ENCODE measurements around the gene LPP. TPM values are rescaled to one million over a fixed set of nuclear protein-coding genes. Genes with fewer than 3 reads are reported as not detected.

The LPP gene
- polyA plus RNA-seq, 1 donor (not counting 4 experiments of a cell fraction or from before 2014, with no cell fraction given) = 16.0 TPM

DNA sequence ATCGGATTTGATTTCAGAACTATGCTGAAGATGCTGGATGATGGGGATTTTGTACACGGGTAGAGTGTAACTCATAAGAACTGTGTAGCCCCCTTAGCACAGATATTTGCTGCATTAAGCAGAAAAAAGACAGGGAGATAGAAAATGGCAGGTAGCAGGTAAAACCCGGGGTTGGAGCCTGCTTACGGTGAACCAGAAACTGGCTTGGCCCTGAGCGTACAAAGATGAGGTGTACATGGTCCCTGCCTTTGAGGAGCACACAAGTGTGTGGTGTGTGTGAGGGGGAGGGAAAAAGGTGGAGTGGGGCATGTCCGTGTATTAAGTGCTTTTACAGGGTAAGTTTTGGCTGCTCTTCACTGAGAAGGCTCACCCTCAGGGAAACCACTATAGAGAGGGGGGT, 3.5 kb downstream of the LPP start:
- no peaks in the 10 kb centered on the region for H3K9me3 ChIP-seq (ENCODE audit: control insufficient read depth, low read depth, low read length)
- no peaks in the 10 kb centered on the region for H3K36me3 ChIP-seq (ENCODE audit: control insufficient read depth in 2 of 2, extremely low read depth in 1 of 2, insufficient read depth in 2 of 2, low read length in 2 of 2)
- TF ChIP-seq, protein P1, sequence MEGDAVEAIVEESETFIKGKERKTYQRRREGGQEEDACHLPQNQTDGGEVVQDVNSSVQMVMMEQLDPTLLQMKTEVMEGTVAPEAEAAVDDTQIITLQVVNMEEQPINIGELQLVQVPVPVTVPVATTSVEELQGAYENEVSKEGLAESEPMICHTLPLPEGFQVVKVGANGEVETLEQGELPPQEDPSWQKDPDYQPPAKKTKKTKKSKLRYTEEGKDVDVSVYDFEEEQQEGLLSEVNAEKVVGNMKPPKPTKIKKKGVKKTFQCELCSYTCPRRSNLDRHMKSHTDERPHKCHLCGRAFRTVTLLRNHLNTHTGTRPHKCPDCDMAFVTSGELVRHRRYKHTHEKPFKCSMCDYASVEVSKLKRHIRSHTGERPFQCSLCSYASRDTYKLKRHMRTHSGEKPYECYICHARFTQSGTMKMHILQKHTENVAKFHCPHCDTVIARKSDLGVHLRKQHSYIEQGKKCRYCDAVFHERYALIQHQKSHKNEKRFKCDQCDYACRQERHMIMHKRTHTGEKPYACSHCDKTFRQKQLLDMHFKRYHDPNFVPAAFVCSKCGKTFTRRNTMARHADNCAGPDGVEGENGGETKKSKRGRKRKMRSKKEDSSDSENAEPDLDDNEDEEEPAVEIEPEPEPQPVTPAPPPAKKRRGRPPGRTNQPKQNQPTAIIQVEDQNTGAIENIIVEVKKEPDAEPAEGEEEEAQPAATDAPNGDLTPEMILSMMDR (optimal IDR thresholded peaks at IDR 0.05 in 1 of 3, IDR thresholded peaks at IDR 0.05 in 1 of 3, conservative IDR thresholded peaks at IDR 0.05 in 1 of 3; ENCODE audit: extremely low read depth in 1 of 3, insufficient read depth in 2 of 3, low read length in 3 of 3) = no peak
- TF ChIP-seq EZH2 (IDR thresholded peaks at IDR 0.05; ENCODE audit: low read length) = no peak
- H3K27ac ChIP-seq (ENCODE audit: control insufficient read depth, insufficient read depth, low read length) = no peak overlapping the region
- FAIRE-seq = no peak
- H4K20me1 ChIP-seq (ENCODE audit: control insufficient read depth, extremely low read depth, insufficient read depth, low read length) = no peaks in the 10 kb centered on the region
- dilution Hi-C loops (cut with MboI; ENCODE audit: extremely low pct_ligation_motif_present, low sequenced_read_pairs) = no loop called here
- no peak overlapping the region for H3K4me2 ChIP-seq (ENCODE audit: control insufficient read depth, extremely low read depth, insufficient read depth, low read depth, low read length)
- DNase-seq (ENCODE audit: low read depth, low spot score) = no peak
- H3K9me1 ChIP-seq (ENCODE audit: control insufficient read depth, extremely low read depth, insufficient read depth, low read length) = no peaks in the 10 kb centered on the region
- no peak overlapping the region for H3K9ac ChIP-seq (ENCODE audit: control insufficient read depth, extremely low read depth, insufficient read depth, low read length)
- H3K27me3 ChIP-seq (ENCODE audit: control insufficient read depth, extremely low read depth, insufficient read depth, low read length) = no peaks in the 10 kb centered on the region
- no peak overlapping the region for H2AFZ ChIP-seq (ENCODE audit: control insufficient read depth, low read length)
- peaks cover 71% of the 10 kb centered on the region for H3K79me2 ChIP-seq (ENCODE audit: control insufficient read depth, insufficient read depth, low read length)
- no peak overlapping the region for H3K4me3 ChIP-seq (ENCODE audit: control insufficient read depth in 2 of 3, extremely low read depth in 1 of 3, insufficient read depth in 2 of 3, low read depth in 1 of 3, low read length in 3 of 3)
- H3K4me1 ChIP-seq (ENCODE audit: control insufficient read depth, extremely low read depth, insufficient read depth, low read length) = peaks cover 17% of the 10 kb centered on the region

DNA sequence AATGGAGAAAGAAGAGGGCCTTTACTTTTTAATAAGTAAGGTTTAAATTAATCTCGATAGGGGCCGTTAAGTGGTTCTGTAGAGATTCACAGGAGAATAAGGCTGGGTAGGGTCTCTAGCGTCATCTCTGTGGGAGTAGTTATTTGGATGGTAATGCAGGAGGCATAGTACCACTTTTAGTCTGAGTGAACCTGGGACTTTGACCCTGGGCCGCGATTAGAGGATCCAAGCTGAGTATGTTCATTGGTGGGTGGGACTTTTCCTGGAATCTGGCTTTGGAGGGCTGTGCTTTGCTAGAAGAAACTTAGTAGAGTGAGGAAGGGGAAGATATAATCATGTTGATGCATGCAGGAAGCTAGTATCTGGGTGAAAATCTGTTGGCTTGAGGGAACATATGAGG, 4.0 kb downstream of the LPP start:
- H3K9me3 ChIP-seq (ENCODE audit: control insufficient read depth, low read depth, low read length) = no peaks in the 10 kb centered on the region
- FAIRE-seq (no peak), DNase-seq (ENCODE audit: low read depth, low spot score) (no peak)
- TF ChIP-seq, protein P1 (optimal IDR thresholded peaks at IDR 0.05 in 1 of 3, IDR thresholded peaks at IDR 0.05 in 1 of 3, conservative IDR thresholded peaks at IDR 0.05 in 1 of 3; ENCODE audit: extremely low read depth in 1 of 3, insufficient read depth in 2 of 3, low read length in 3 of 3) = no peak
- no peak for TF ChIP-seq EZH2 (IDR thresholded peaks at IDR 0.05; ENCODE audit: low read length)
- H4K20me1 ChIP-seq (ENCODE audit: control insufficient read depth, extremely low read depth, insufficient read depth, low read length) = no peaks in the 10 kb centered on the region
- no peak overlapping the region for H3K4me3 ChIP-seq (ENCODE audit: control insufficient read depth in 2 of 3, extremely low read depth in 1 of 3, insufficient read depth in 2 of 3, low read depth in 1 of 3, low read length in 3 of 3)
- H3K9ac ChIP-seq (ENCODE audit: control insufficient read depth, extremely low read depth, insufficient read depth, low read length) = no peak overlapping the region
- no peaks in the 10 kb centered on the region for H3K27me3 ChIP-seq (ENCODE audit: control insufficient read depth, extremely low read depth, insufficient read depth, low read length)
- H2AFZ ChIP-seq (ENCODE audit: control insufficient read depth, low read length) = no peak overlapping the region
- no peak overlapping the region for H3K27ac ChIP-seq (ENCODE audit: control insufficient read depth, insufficient read depth, low read length)
- no peaks in the 10 kb centered on the region for H3K36me3 ChIP-seq (ENCODE audit: control insufficient read depth in 2 of 2, extremely low read depth in 1 of 2, insufficient read depth in 2 of 2, low read length in 2 of 2)
- peaks cover 12% of the 10 kb centered on the region for H3K4me1 ChIP-seq (ENCODE audit: control insufficient read depth, extremely low read depth, insufficient read depth, low read length)
- H3K79me2 ChIP-seq (ENCODE audit: control insufficient read depth, insufficient read depth, low read length) = peaks cover 76% of the 10 kb centered on the region
- H3K9me1 ChIP-seq (ENCODE audit: control insufficient read depth, extremely low read depth, insufficient read depth, low read length) = no peaks in the 10 kb centered on the region
- H3K4me2 ChIP-seq (ENCODE audit: control insufficient read depth, extremely low read depth, insufficient read depth, low read depth, low read length) = peak overlapping the region; percentile 18
- dilution Hi-C loops (cut with MboI; ENCODE audit: extremely low pct_ligation_motif_present, low sequenced_read_pairs) = no loop called here

Measured in keratinocyte (primary cell).